Psoas muscle (tissue), 8 donors: ENCODE data around the gene PDK3. TPM values are rescaled to one million over a fixed set of nuclear protein-coding genes. Genes with fewer than 3 reads are reported as not detected.
A peak's percentile ranks its signal among the peaks of the same experiment; 100 is the strongest.

Source experiments
- ATAC-seq, 4 donors: fragments of 200-7000 bp; cut with Tn5 transposase; one replicate each; pipeline ENCODE4 v1.9.1; 2020; ENCODE audit warnings: moderate library complexity in 3 of 4, mild to moderate bottlenecking in 2 of 4
- DNase-seq, 2 donors: peaks; one replicate each; pipeline ENCODE4 v3.0.0-alpha.2; 2020
- H3K27ac ChIP-seq: fragments of 200-600 bp; one replicate; pipeline ENCODE4 v1.8.0; 2022
- H3K27me3 ChIP-seq, 3 donors: fragments of 200-600 bp in 1 of 3; one replicate each; pipeline versions ENCODE4 v1.6.1 to v1.8.0; 2013 to 2022; ENCODE audit warnings: low read length in 2 of 3, mild to moderate bottlenecking in 2 of 3, moderate library complexity in 1 of 3; ENCODE audit not compliant: insufficient read depth in 3 of 3
- H3K36me3 ChIP-seq, 2 donors: fragments of 200-600 bp in 1 of 2; one replicate each; pipeline versions ENCODE4 v1.6.1 to v1.8.0; 2013 to 2022; ENCODE audit warnings: low read depth in 1 of 2, mild to moderate bottlenecking in 1 of 2, moderate library complexity in 1 of 2; ENCODE audit not compliant: insufficient read depth in 1 of 2
- H3K4me1 ChIP-seq: fragments of 200-600 bp; one replicate; pipeline ENCODE4 v1.8.0; 2022
- H3K4me3 ChIP-seq: fragments of 200-600 bp; one replicate; pipeline ENCODE4 v1.8.0; 2022; ENCODE audit warnings: mild to moderate bottlenecking
- H3K9me3 ChIP-seq: fragments of 200-600 bp; one replicate; pipeline ENCODE4 v1.8.0; 2022
- WGBS, 3 donors: extraction: QIAGEN DNeasy Blood & Tissue Kit; methylation state at CpG; one replicate each; pipeline versions ENCODE4 v1.1.6 to v1.1.7; 2013; 5-methylcytosine and 5-hydroxymethylcytosine counted together
- intact Hi-C, 2 donors: fragments of 100-400 bp; cut with DNase I; formaldehyde crosslinking; loops; one replicate each; pipeline versions ENCODE4 v1.11.0 to v1.14.2; 2022
- polyA plus RNA-seq, 3 donors: library from polyadenylated mRNA; stranded (reverse); fragments of 200-250 nt; gene quantifications; one replicate each; pipeline ENCODE4 v1.2.3, GENCODE V29; 2013
- total RNA-seq, 4 donors: library from RNA; stranded (reverse); fragmentation: NEBNext Ultra II Directional in 2 of 4; extraction: Animal tissue kit (Norgen Biotek cat#: 25700) in 2 of 4; gene quantifications; one replicate each; pipeline versions ENCODE4 v1.2.1 to v1.2.4, GENCODE V29; 2021 to 2023
- TF ChIP-seq, protein P1 (sequence below): fragments of 200-600 bp; IDR thresholded peaks from one replicate; pipeline ENCODE4 v1.8.0; 2022; ENCODE audit warnings: antibody characterized with exemption
- donor health status: healthy with polysubstance abuse.
- donor health status: DM: no; HTN: no; CAD: no; lungs with moderate emphysema.
- donor health status: Bipolar disorder and iron deficiency.
- donor health status: healthy.
- donor health status: DM: yes; HTN: yes; CAD: no.
- donor health status: DM: no; HTN: no; CAD: no.
- donor health status: DM: no; HTN: no; CAD: no.
- donor health status: DM: yes; HTN: yes; CAD: no.

PDK3 gene
- total and polyA plus RNA-seq, 7 donors, result 0.45 to 3.2 (median 1.7) TPM

DNA sequence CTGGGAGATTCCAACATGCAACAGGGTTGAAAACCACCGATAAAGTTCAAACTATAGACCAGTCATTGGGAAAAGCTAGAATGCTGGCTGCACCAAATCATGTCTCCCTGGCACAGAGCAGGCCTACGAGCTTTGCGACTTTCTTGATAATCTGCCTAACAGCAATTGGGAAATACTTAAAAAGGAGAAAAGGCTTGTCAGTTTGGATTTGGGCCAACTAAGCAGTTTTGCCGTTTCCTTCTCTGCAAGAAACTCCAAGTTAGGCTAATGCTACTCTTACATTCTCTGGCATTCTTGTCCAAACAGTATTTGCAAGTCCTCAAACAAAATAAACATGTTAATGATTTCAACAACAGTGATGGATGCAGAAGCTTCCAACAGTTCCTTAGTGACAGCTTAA, 87.9 kb downstream of the PDK3 start:
- no peak overlapping the region for H3K4me3 ChIP-seq
- no peak for DNase-seq
- H3K4me1 ChIP-seq, result no peaks in the 10 kb centered on the region
- H3K27me3 ChIP-seq, result peaks cover 0 to 12% (median 0%) of the 10 kb centered on the region in 3 donors
- ATAC-seq, result no peak
- no peaks in the 10 kb centered on the region for H3K36me3 ChIP-seq
- H3K9me3 ChIP-seq, result no peaks in the 10 kb centered on the region
- WGBS, 3 donors, result 35 to 40% (median 39%) methylated on average over 4 of the region's 4 CpGs
- H3K27ac ChIP-seq, result no peak overlapping the region
- TF ChIP-seq, protein P1, sequence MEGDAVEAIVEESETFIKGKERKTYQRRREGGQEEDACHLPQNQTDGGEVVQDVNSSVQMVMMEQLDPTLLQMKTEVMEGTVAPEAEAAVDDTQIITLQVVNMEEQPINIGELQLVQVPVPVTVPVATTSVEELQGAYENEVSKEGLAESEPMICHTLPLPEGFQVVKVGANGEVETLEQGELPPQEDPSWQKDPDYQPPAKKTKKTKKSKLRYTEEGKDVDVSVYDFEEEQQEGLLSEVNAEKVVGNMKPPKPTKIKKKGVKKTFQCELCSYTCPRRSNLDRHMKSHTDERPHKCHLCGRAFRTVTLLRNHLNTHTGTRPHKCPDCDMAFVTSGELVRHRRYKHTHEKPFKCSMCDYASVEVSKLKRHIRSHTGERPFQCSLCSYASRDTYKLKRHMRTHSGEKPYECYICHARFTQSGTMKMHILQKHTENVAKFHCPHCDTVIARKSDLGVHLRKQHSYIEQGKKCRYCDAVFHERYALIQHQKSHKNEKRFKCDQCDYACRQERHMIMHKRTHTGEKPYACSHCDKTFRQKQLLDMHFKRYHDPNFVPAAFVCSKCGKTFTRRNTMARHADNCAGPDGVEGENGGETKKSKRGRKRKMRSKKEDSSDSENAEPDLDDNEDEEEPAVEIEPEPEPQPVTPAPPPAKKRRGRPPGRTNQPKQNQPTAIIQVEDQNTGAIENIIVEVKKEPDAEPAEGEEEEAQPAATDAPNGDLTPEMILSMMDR, result no peak
- intact Hi-C loops, result no loop called here

DNA sequence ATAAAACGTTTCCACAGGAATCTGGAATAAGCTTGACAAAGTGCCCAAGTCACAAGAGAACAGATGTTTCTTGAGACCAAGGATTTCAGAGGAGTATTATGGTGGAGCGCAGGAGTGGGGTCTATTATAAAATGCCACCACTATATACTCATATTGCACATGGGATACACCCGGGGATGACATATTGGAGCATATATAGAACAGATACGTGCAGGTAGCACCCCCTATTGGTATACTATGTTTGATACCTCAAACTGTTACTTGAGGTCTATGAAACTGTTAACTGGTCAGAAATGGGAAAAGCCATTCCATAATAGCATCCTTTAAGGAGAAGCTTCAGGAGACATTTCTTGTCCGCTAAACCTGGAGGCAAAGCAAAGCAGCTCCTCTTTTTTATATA, 96.0 kb downstream of the PDK3 start:
- TF ChIP-seq, protein P1, result peak; percentile 13
- Histone ChIP-seq H3K4me1 (no peaks in the 10 kb centered on the region), H3K9me3 (no peaks in the 10 kb centered on the region), H3K4me3 (no peak overlapping the region), H3K27ac (no peak overlapping the region), H3K36me3 (no peaks in the 10 kb centered on the region), H3K27me3 (no peaks in the 10 kb centered on the region)
- intact Hi-C loops, result no loop called here
- 51 to 73% (median 64%) methylated on average over 5 of the region's 5 CpGs for WGBS, 3 donors
- no peak for ATAC-seq
- no peak for DNase-seq

DNA sequence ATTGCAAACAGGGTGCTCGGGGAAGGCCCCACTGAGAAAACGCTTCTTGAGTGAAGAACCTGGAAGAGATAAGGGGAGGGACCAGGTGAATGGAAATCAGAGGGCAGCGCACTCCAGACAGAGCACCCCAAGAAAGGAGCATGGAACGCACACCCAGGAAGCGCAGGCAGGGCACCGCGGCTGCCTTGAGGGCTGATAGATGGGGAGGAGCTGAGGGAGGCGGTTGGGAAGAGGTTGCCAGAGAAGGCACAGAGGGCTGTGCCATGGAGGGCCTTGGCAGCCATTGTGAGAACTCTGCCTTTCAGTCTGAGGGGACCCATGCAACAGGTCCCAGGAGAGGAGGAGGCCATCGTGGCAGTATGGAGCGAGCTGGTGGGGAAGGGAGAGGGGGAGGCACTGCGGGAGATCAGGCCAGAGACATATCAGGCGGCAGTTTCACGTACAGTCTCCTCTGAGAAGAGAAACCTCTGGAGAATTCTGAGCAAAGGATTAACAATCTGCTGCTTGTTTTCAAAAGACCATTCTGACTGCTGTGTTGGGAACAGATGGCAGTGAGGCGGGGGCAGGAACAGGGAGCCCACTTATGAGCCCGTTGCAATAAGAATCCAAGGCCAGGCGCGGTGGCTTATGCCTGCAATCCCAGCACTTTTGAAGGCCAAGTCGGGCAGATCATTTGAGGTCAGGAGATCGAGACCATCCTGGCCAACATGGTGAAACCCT, 98.4 kb downstream of the PDK3 start:
- intact Hi-C loops, result no loop called here

DNA sequence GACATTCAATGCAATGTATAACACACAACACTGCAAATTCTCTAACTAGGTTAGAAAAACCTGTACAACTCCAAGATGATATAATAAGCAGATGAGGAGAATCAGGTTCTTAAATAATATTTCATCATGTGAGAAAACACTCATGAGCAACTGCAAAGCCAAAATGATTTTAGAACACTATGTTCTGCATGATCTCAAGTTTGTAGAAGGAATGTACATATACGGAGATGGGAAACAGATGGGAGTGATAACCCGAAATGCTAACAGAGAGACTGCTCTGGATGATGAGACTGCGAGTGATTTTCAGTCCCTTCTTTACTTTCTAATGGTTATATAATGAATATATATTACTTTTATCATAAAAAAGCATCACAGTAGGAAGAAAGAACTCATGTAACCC, 101.2 kb downstream of the PDK3 start:
- WGBS, 3 donors, result 63 to 68% (median 67%) methylated on average over 3 of the region's 3 CpGs
- Histone ChIP-seq H3K4me1 (no peaks in the 10 kb centered on the region), H3K9me3 (no peaks in the 10 kb centered on the region), H3K27me3 (peaks cover 0 to 8% (median 0%) of the 10 kb centered on the region in 3 donors), H3K27ac (no peak overlapping the region), H3K36me3 (no peaks in the 10 kb centered on the region), H3K4me3 (no peak overlapping the region)
- DNase-seq (no peak), ATAC-seq (no peak)
- TF ChIP-seq, protein P1, result no peak
- intact Hi-C loops, result no loop called here

More for the DNA sequence above, 98.4 kb downstream of the PDK3 start:
- ATAC-seq (no peak), DNase-seq (no peak)
- Histone ChIP-seq H3K4me3 (no peak overlapping the region), H3K27ac (no peak overlapping the region), H3K36me3 (no peaks in the 10 kb centered on the region), H3K27me3 (peaks cover 0 to 8% (median 0%) of the 10 kb centered on the region in 3 donors), H3K9me3 (no peaks in the 10 kb centered on the region), H3K4me1 (no peaks in the 10 kb centered on the region)
- TF ChIP-seq, protein P1, result no peak
- 59 to 67% (median 67%) methylated on average over 12 to 19 of the region's 19 CpGs for WGBS, 3 donors

DNA sequence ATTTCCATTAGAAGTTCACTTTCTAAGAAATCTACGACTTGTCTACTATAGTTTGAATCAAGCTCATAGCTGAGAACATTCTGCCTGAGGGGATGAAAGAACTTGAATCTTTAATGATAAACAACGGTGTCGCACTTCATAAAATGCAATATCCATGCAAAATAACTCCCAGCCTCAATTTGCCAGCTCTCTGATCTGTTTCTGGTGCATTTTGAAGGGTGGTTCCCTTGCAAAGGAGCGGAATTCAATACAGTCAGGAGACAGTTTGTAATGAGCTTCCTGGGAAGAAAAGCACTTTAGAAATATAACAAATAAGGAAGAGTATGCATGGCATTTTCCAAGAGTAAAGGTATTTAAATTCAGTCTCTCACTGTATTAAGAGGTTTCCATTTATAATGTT, 102.1 kb downstream of the PDK3 start:
- Histone ChIP-seq H3K27me3 (peaks cover 0 to 8% (median 0%) of the 10 kb centered on the region in 3 donors), H3K4me1 (no peaks in the 10 kb centered on the region), H3K9me3 (no peaks in the 10 kb centered on the region), H3K27ac (no peak overlapping the region), H3K36me3 (no peaks in the 10 kb centered on the region), H3K4me3 (no peak overlapping the region)
- ATAC-seq (no peak), DNase-seq (no peak)
- 75 to 80% (median 77%) methylated on average over 4 of the region's 4 CpGs for WGBS, 3 donors
- TF ChIP-seq, protein P1, result no peak
- intact Hi-C loops, result no loop called here
